SK-N-SH (cell line): Measurements from ENCODE around the gene SEC14L1. TPM values are rescaled to one million over a fixed set of nuclear protein-coding genes. Genes with fewer than 3 reads are reported as not detected.
A peak's percentile ranks its signal among the peaks of the same experiment; 100 is the strongest.

ENCODE experiments used
- CTCF ChIA-PET: fragments of 300-600, 350-600 bp; formaldehyde crosslinking; extraction: SDS; loops from one replicate; lab custom pipeline; 2021; lab: Yijun Ruan, JAX
- POLR2A ChIA-PET: fragments of 350-600 bp; sonication (Branson Sonifier 250); formaldehyde crosslinking; extraction: SDS; loops from one replicate; lab custom pipeline; 2020; ENCODE audit warnings: antibody characterized with exemption, inconsistent platforms; lab: Yijun Ruan, JAX
- DNase-seq: peaks from one replicate; pipeline ENCODE4 v3.0.0; 2012
- H2AFZ ChIP-seq: fragments of 200-600 bp; sonication (generic); 2 replicates; pipeline ENCODE4 v1.8.1; 2016; ENCODE audit warnings: antibody characterized with exemption, mild to moderate bottlenecking, low read depth
- H3F3A ChIP-seq: fragments of 200-600 bp; sonication (generic); replicated peaks from 2 replicates; pipeline ENCODE3; 2016; ENCODE audit warnings: antibody characterized with exemption, mild to moderate bottlenecking; ENCODE audit not compliant: insufficient read depth
- H3K27ac ChIP-seq, 2 experiments: fragments of 200-500 bp in 1 of 2; fragments of 200-600 bp in 1 of 2; sonication (Bioruptor generic) in 1 of 2; sonication (generic), shearing (Covaris generic) in 1 of 2; 2 replicates each; pipeline versions ENCODE4 v1.5.1 to v1.6.1; 2014 to 2016; ENCODE audit warnings: low read depth in 2 of 2, inconsistent platforms in 1 of 2, low read length in 1 of 2, mild to moderate bottlenecking in 1 of 2, mixed read lengths in 1 of 2
- H3K27me3 ChIP-seq: fragments of 200-600 bp; sonication (generic), shearing (Covaris generic); 2 replicates; pipeline ENCODE4 v1.6.1; 2016; ENCODE audit warnings: mixed run types; ENCODE audit not compliant: insufficient read depth
- H3K36me3 ChIP-seq, 2 experiments: fragments of 200-500 bp in 1 of 2; fragments of 200-600 bp in 1 of 2; sonication (Bioruptor generic) in 1 of 2; sonication (generic) in 1 of 2; replicated peaks in 1 of 2; 2 replicates each; pipeline versions ENCODE3 to v1.5.1; 2014 to 2016; ENCODE audit warnings: low read length in 1 of 2, mild to moderate bottlenecking in 1 of 2; ENCODE audit not compliant: insufficient read depth in 2 of 2, control insufficient read depth in 1 of 2
- H3K4me1 ChIP-seq, 2 experiments: fragments of 200-500 bp in 1 of 2; fragments of 200-600 bp in 1 of 2; sonication (Bioruptor generic) in 1 of 2; sonication (generic), shearing (Covaris generic) in 1 of 2; 2 replicates each; pipeline versions ENCODE4 v1.5.1 to v1.6.1; 2014 to 2016; ENCODE audit warnings: low read depth in 1 of 2, low read length in 1 of 2, mixed run types in 1 of 2; ENCODE audit not compliant: insufficient read depth in 2 of 2, control insufficient read depth in 1 of 2
- H3K4me2 ChIP-seq: fragments of 200-600 bp; sonication (generic), shearing (Covaris generic); 2 replicates; pipeline ENCODE4 v1.6.1; 2017; ENCODE audit warnings: mixed run types
- H3K4me3 ChIP-seq, 2 experiments: fragments of 200-500 bp in 1 of 2; fragments of 200-600 bp in 1 of 2; sonication (Bioruptor generic) in 1 of 2; sonication (generic), shearing (Covaris generic) in 1 of 2; 2 replicates each; pipeline versions ENCODE4 v1.5.1 to v1.8.1; 2014 to 2016; ENCODE audit warnings: low read depth in 2 of 2, inconsistent platforms in 1 of 2, low read length in 1 of 2, mild to moderate bottlenecking in 1 of 2, mixed read lengths in 1 of 2, moderate library complexity in 1 of 2
- H3K79me2 ChIP-seq: fragments of 200-600 bp; sonication (generic); 2 replicates; pipeline ENCODE4 v1.8.1; 2017; ENCODE audit warnings: mild to moderate bottlenecking; ENCODE audit not compliant: insufficient read depth
- H3K9ac ChIP-seq: fragments of 200-600 bp; sonication (generic); 2 replicates; pipeline ENCODE4 v1.6.1; 2017; ENCODE audit warnings: mixed run types
- H3K9me2 ChIP-seq: fragments of 200-600 bp; sonication (generic); 2 replicates; pipeline ENCODE4 v1.6.1; 2017; ENCODE audit warnings: mixed run types
- H3K9me3 ChIP-seq: fragments of 200-600 bp; sonication (generic); 2 replicates; pipeline ENCODE4 v1.6.1; 2017; ENCODE audit warnings: mixed run types, mild to moderate bottlenecking, moderate library complexity
- H4K20me1 ChIP-seq: fragments of 200-600 bp; sonication (generic); 2 replicates; pipeline ENCODE4 v1.6.1; 2017; ENCODE audit warnings: mild to moderate bottlenecking, mixed run types; ENCODE audit not compliant: insufficient read depth
- EP300 ChIP-seq, 2 experiments: IDR thresholded peaks; 2 replicates each; pipeline versions ENCODE4 v1.4.0 to v1.6.1; 2012; ENCODE audit warnings: borderline replicate concordance in 1 of 2, low read depth in 1 of 2, low read length in 1 of 2
- EZH2phosphoT487 ChIP-seq: fragments of 200-600 bp; sonication (generic); IDR thresholded peaks from 2 replicates; pipeline ENCODE4 v1.6.1; 2017; ENCODE audit warnings: low read depth, mixed run types, mild to moderate bottlenecking, antibody characterized with exemption, moderate library complexity, borderline replicate concordance
- FOSL2 ChIP-seq: IDR thresholded peaks from 2 replicates; pipeline ENCODE4 v1.4.0; 2012; ENCODE audit warnings: low read depth, mild to moderate bottlenecking, moderate library complexity, borderline replicate concordance
- FOXM1 ChIP-seq: IDR thresholded peaks from 2 replicates; pipeline ENCODE4 v1.4.0; 2012; ENCODE audit warnings: low read depth, mild to moderate bottlenecking
- GABPA ChIP-seq: IDR thresholded peaks from 2 replicates; pipeline ENCODE4 v1.4.0; 2012; ENCODE audit warnings: low read depth, mild to moderate bottlenecking
- JUND ChIP-seq: IDR thresholded peaks from 2 replicates; pipeline ENCODE4 v1.4.0; 2012
- NRF1 ChIP-seq: IDR thresholded peaks from 2 replicates; pipeline ENCODE4 v1.6.1; 2012; ENCODE audit warnings: low read depth, mild to moderate bottlenecking, low read length
- POLR2AphosphoS5 ChIP-seq: IDR thresholded peaks from 2 replicates; pipeline ENCODE4 v1.6.1; 2012; ENCODE audit warnings: low read depth, low read length
- RAD21 ChIP-seq: IDR thresholded peaks from 2 replicates; pipeline ENCODE4 v1.6.1; 2012; ENCODE audit warnings: mild to moderate bottlenecking, low read length
- RCOR1 ChIP-seq: fragments of 150-350 bp; IDR thresholded peaks from 2 replicates; pipeline ENCODE4 v1.6.1; 2017; ENCODE audit warnings: antibody characterized with exemption, low read length
- RFX5 ChIP-seq: IDR thresholded peaks from 2 replicates; pipeline ENCODE4 v1.6.1; 2012; ENCODE audit warnings: mild to moderate bottlenecking, improper control_type of control experiment, low read length
- RXRA ChIP-seq: IDR thresholded peaks from 2 replicates; pipeline ENCODE4 v1.4.0; 2012; ENCODE audit warnings: low read depth, mild to moderate bottlenecking, borderline replicate concordance
- TAF1 ChIP-seq: IDR thresholded peaks from 2 replicates; pipeline ENCODE4 v1.6.1; 2012; ENCODE audit warnings: low read depth, mild to moderate bottlenecking, low read length, moderate library complexity, borderline replicate concordance
- TEAD4 ChIP-seq: IDR thresholded peaks from 2 replicates; pipeline ENCODE4 v1.4.0; 2012; ENCODE audit warnings: mild to moderate bottlenecking, borderline replicate concordance; ENCODE audit not compliant: insufficient read depth
- WGBS: methylation state at CpG from one replicate; pipeline ENCODE4 v1.1.6; 2017; ENCODE audit warnings: low lambda C conversion rate; 5-methylcytosine and 5-hydroxymethylcytosine counted together
- polyA plus RNA-seq, 3 experiments: library from polyadenylated mRNA; depleted of rRNA; stranded (reverse); fragments of >200 nt; gene quantifications; 2 replicates each; pipeline ENCODE4 v1.2.3, GENCODE V29; 2012

Gene SEC14L1
- polyA plus RNA-seq, 1 of the 3 experiments (the other 2 are of a cell fraction), result 62.4 TPM

- Histone ChIP-seq H3F3A (no peaks in the 10 kb centered on the region), H3K36me3 (peaks cover 86 to 90% of the 10 kb centered on the region in 2 experiments), H3K4me3 (no peak overlapping the region), H3K27ac (peak overlapping the region in 1 of 2 experiments; percentile 33; a peak in 1 of 4 replicates), H3K27me3 (no peaks in the 10 kb centered on the region), H4K20me1 (no peaks in the 10 kb centered on the region), H3K9me2 (no peaks in the 10 kb centered on the region), H3K9ac (no peak overlapping the region), H3K9me3 (no peaks in the 10 kb centered on the region), H2AFZ (no peak overlapping the region), H3K79me2 (peaks cover 13% of the 10 kb centered on the region; the same call in 1 of the 2 replicates), H3K4me1 (peaks cover 10 to 12% of the 10 kb centered on the region in 2 experiments; a peak in 2 of 4 replicates), H3K4me2 (no peak overlapping the region)
- DNase-seq, result no peak
- CTCF ChIA-PET, result interaction anchor here (1.2 to 2.4 kb wide), 5 partner anchors 13 to 39 kb away, joined by 3 to 10 read pairs (median 3); no protein-coding TSS in a partner anchor
- TF ChIP-seq GABPA, result no peak
- TF ChIP-seq TAF1, result no peak
- no peak for TF ChIP-seq RCOR1
- TF ChIP-seq FOXM1, result no peak
- no peak for TF ChIP-seq POLR2AphosphoS5
- TF ChIP-seq RAD21, result no peak
- no peak for TF ChIP-seq JUND
- POLR2A ChIA-PET, result no interaction called here
- 88% methylated on average over 3 of the region's 3 CpGs for WGBS
Measured at GRCh38 chr17:77208856-77209255, 68.1 kb downstream of the SEC14L1 start.

- Histone ChIP-seq H3F3A (no peaks in the 10 kb centered on the region), H4K20me1 (no peaks in the 10 kb centered on the region), H3K4me1 (peaks cover 10 to 12% of the 10 kb centered on the region in 2 experiments; a peak in 2 of 4 replicates), H3K27me3 (no peaks in the 10 kb centered on the region), H3K9ac (no peak overlapping the region), H3K27ac (no peak overlapping the region), H3K9me3 (no peaks in the 10 kb centered on the region), H3K36me3 (peaks cover 91% of the 10 kb centered on the region in 2 experiments), H3K9me2 (no peaks in the 10 kb centered on the region), H2AFZ (no peak overlapping the region), H3K4me2 (no peak overlapping the region), H3K79me2 (peaks cover 13% of the 10 kb centered on the region; the same call in 1 of the 2 replicates), H3K4me3 (no peak overlapping the region)
- 94% methylated on average over 13 of the region's 13 CpGs for WGBS
- DNase-seq, result no peak
- TF ChIP-seq RAD21, result no peak
- TF ChIP-seq FOSL2, result no peak
- POLR2A ChIA-PET, result no interaction called here
- CTCF ChIA-PET, result interaction anchor here (2.4 kb wide), 1 partner anchor 38 kb away, joined by 10 read pairs; no protein-coding TSS in a partner anchor
Measured at GRCh38 chr17:77209330-77209748, 68.6 kb downstream of the SEC14L1 start.

GRCh38 chr17:77210331-77210730, 69.6 kb downstream of the SEC14L1 start:
- Histone ChIP-seq H3K4me2 (no peak overlapping the region), H3K27ac (no peak overlapping the region)

More at GRCh38 chr17:77210331-77210730, 69.6 kb downstream of the SEC14L1 start:
- Histone ChIP-seq H3K9me3 (no peaks in the 10 kb centered on the region), H3K4me3 (no peak overlapping the region), H4K20me1 (no peaks in the 10 kb centered on the region), H3K79me2 (peaks cover 13% of the 10 kb centered on the region; the same call in 1 of the 2 replicates), H3K27me3 (no peaks in the 10 kb centered on the region), H3K4me1 (peaks cover 9 to 12% of the 10 kb centered on the region in 2 experiments; a peak in 2 of 4 replicates), H3F3A (no peaks in the 10 kb centered on the region), H2AFZ (no peak overlapping the region), H3K36me3 (peaks cover 86% of the 10 kb centered on the region in 2 experiments), H3K9me2 (no peaks in the 10 kb centered on the region), H3K9ac (no peak overlapping the region)
- ChIA-PET POLR2A (no interaction called here), CTCF (interaction anchor here (2.4 kb wide), 1 partner anchor 37 kb away, joined by 10 read pairs; no protein-coding TSS in a partner anchor)
- TF ChIP-seq EZH2phosphoT487 (no peak), TEAD4 (no peak), GABPA (no peak), FOSL2 (no peak), EP300 (IDR thresholded peaks at IDR 0.05; ENCODE audit: borderline replicate concordance in 1 of 2, low read depth in 1 of 2, low read length in 1 of 2) (no peak), NRF1 (no peak), FOXM1 (no peak), RFX5 (no peak), RXRA (no peak)
- no peak for DNase-seq
- WGBS, result 100% methylated on average over 7 of the region's 7 CpGs
